ENCODE results near the gene PPM1L. TPM values are rescaled to one million over a fixed set of nuclear protein-coding genes. Genes with fewer than 3 reads are reported as not detected.

PPM1L gene
- total RNA-seq, 1 experiment from 2014 or later, result 7.3 TPM

DNA sequence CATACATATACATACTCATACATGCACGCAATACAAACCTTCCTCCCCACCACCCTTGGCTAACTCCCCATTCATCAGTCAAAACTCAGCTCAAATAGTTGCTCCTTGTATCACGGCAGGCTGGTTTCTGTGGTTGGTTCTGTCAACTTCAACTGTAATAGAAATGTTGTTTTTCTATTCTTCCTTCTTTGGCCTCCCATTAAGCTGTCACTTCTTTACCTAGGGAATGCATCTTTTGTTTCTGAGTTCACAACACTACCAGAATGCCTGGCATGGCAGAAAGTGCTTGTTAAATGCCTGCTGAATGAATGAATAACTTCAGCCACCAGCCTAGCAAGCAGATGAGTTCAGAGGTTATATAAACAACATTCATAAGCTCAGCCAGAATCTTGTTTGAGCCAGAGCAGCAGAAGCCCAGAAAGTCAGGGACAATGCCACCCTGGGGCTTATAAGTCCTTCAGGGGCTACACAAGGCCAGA lies 286.0 kb downstream of the PPM1L start:
- Histone ChIP-seq H2BK120ac (ENCODE audit: low read depth, low read length, poor library complexity, severe bottlenecking) (no peak overlapping the region), H2AFZ (ENCODE audit: low read length) (no peak overlapping the region), H3K4ac (ENCODE audit: low read depth, low read length) (no peak overlapping the region), H4K8ac (replicated peaks; ENCODE audit: insufficient read length, low read depth, low read length) (no peak overlapping the region), H4K5ac (ENCODE audit: insufficient read length, low read depth, low read length) (no peak overlapping the region), H3T11ph (ENCODE audit: low read length) (no peak overlapping the region), H4K20me1 (ENCODE audit: control insufficient read depth, insufficient read depth, insufficient read length) (no peaks in the 10 kb centered on the region), H3K23me2 (ENCODE audit: insufficient read length, low read depth, low read length, poor library complexity, severe bottlenecking) (no peaks in the 10 kb centered on the region), H3K4me2 (ENCODE audit: insufficient read depth, insufficient read length, low read length) (no peak overlapping the region), H3K79me2 (ENCODE audit: insufficient read depth, low read length) (no peaks in the 10 kb centered on the region), H3K27me3 (ENCODE audit: insufficient read depth, low read length) (no peaks in the 10 kb centered on the region), H3K79me1 (ENCODE audit: insufficient read depth, low read depth, low read length, poor library complexity, severe bottlenecking) (no peaks in the 10 kb centered on the region), H3K4me1 (ENCODE audit: insufficient read depth, low read length) (no peaks in the 10 kb centered on the region), H2AK5ac (ENCODE audit: insufficient read length, low read length) (no peak overlapping the region), H2BK15ac (ENCODE audit: low read depth, low read length) (no peak overlapping the region), H2BK5ac (ENCODE audit: insufficient read length, low read length) (no peak overlapping the region), H4K91ac (ENCODE audit: insufficient read length, low read depth, low read length) (no peak overlapping the region), H3K56ac (ENCODE audit: insufficient read length, low read depth, low read length) (no peak overlapping the region), H3K9ac (ENCODE audit: extremely low read depth, insufficient read length, low read length) (no peak overlapping the region), H3K14ac (ENCODE audit: insufficient read depth, low read length) (no peak overlapping the region), H3K27ac (ENCODE audit: insufficient read length, low read depth, low read length) (no peak overlapping the region), H3K9me3 (ENCODE audit: control insufficient read depth, low read depth, low read length) (no peaks in the 10 kb centered on the region), H2BK12ac (ENCODE audit: insufficient read length, low read depth, low read length) (no peak overlapping the region), H3K18ac (ENCODE audit: insufficient read length, low read depth, low read length) (no peak overlapping the region), H2BK20ac (ENCODE audit: low read depth, low read length, poor library complexity, severe bottlenecking) (no peak overlapping the region), H3K23ac (ENCODE audit: insufficient read length, low read depth, low read length) (no peak overlapping the region)
- H3K27ac Mint-ChIP-seq, result no peak overlapping the region
- no peak for DNase-seq
- peaks cover 7 to 18% (median 10%) of the 10 kb centered on the region in 3 experiments; a peak in 5 of 7 replicates for H3K36me3 Mint-ChIP-seq (ENCODE audit: insufficient read depth in 1 of 3, low read depth in 3 of 3)
- peaks cover 5 to 7% of the 10 kb centered on the region in 2 experiments; a peak in 2 of 5 replicates for H3K9me3 Mint-ChIP-seq
- TF ChIP-seq, protein P1, sequence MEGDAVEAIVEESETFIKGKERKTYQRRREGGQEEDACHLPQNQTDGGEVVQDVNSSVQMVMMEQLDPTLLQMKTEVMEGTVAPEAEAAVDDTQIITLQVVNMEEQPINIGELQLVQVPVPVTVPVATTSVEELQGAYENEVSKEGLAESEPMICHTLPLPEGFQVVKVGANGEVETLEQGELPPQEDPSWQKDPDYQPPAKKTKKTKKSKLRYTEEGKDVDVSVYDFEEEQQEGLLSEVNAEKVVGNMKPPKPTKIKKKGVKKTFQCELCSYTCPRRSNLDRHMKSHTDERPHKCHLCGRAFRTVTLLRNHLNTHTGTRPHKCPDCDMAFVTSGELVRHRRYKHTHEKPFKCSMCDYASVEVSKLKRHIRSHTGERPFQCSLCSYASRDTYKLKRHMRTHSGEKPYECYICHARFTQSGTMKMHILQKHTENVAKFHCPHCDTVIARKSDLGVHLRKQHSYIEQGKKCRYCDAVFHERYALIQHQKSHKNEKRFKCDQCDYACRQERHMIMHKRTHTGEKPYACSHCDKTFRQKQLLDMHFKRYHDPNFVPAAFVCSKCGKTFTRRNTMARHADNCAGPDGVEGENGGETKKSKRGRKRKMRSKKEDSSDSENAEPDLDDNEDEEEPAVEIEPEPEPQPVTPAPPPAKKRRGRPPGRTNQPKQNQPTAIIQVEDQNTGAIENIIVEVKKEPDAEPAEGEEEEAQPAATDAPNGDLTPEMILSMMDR (conservative IDR thresholded peaks at IDR 0.05), result no peak
- peaks cover 15 to 16% of the 10 kb centered on the region in 2 experiments for H3K4me1 Mint-ChIP-seq
- H3K4me3 Mint-ChIP-seq, result no peak overlapping the region
- WGBS (ENCODE audit: extremely low coverage, insufficient read length, low lambda C conversion rate), result 100% methylated on average over 1 of the region's 2 CpGs
- no peaks in the 10 kb centered on the region for H3K27me3 Mint-ChIP-seq (ENCODE audit: low read depth)
